GM12892 (cell line): ENCODE data around the gene PLCL1.

Experiments
- DNase-seq: peaks from one replicate; pipeline ENCODE4 v3.0.0; 2011; ENCODE audit not compliant: insufficient read length
- FAIRE-seq: peaks from 2 replicates; lab custom pipeline; 2011; peaks lifted over from hg19 to GRCh38; lab: Jason Lieb, UNC
- POLR2A ChIP-seq: IDR thresholded peaks from 2 replicates; pipeline ENCODE4 v1.6.1; 2011; ENCODE audit warnings: low read depth, low read length, control low read depth
- POLR2AphosphoS5 ChIP-seq: IDR thresholded peaks from 2 replicates; pipeline ENCODE4 v1.6.1; 2011; ENCODE audit warnings: low read depth, low read length, control low read depth
- TAF1 ChIP-seq: IDR thresholded peaks from 2 replicates; pipeline ENCODE4 v1.6.1; 2011; ENCODE audit warnings: low read depth, mild to moderate bottlenecking, control low read depth, low read length, borderline replicate concordance

Gene PLCL1

DNA sequence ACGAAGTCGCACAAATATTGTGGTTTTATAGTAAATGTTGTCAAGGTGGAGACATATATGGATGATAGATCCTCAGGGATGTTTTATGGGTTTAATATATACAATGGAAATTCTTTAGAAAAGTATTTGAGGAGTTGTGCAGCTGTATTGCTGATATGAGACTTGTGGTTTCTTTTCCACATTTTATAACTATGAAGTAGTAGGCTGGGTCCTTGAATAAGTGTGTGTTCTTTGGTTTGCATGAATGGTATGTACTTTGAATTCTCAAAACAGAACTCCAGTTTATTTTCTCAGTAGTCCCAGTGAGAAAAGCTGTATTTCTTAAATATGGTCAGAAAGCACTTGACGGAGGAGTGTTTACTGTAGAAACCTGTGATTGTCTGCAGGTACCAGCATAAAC is 42.4 kb downstream of the PLCL1 start:
- FAIRE-seq: no peak

DNA sequence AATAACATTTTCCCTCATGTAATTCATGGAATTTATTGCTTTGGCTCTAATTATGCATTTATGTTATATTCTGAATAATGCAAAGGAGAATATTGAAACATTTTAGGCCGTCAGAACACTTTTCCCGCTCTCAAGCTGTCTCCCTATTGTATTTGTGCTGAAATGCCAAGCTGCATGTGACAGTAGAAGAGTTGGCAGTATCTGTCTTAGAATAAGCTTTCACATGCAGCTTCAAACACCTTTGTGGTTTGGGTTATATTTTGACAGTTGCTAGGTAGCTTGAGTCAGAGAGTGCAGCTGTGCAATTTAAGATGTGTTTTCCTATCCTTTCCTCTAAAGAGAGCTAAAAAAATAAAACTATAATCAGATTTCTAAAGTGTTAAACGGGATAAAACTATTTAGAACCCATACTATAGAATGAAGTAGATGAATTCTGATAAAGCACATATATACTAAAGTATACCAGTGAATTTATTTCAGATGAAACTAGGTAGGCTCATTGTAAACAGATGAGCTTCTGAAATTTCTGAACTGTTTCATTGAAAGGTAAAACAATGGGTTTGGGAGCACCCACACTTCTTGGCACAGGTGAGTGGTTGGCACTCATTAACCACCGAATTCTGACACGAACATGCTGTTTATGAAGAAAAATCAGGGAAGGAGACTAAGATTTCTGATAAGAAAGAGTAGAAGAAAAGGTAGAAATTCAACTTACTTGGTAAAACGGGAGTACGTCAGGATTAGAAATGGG is 43.4 kb downstream of the PLCL1 start:
- FAIRE-seq: no peak
- TF ChIP-seq TAF1 (no peak), POLR2AphosphoS5 (no peak), POLR2A (no peak)
- DNase-seq: no peak

More for the DNA sequence above, 42.4 kb downstream of the PLCL1 start:
- TF ChIP-seq POLR2A (no peak), TAF1 (no peak), POLR2AphosphoS5 (no peak)
- DNase-seq: no peak

DNA sequence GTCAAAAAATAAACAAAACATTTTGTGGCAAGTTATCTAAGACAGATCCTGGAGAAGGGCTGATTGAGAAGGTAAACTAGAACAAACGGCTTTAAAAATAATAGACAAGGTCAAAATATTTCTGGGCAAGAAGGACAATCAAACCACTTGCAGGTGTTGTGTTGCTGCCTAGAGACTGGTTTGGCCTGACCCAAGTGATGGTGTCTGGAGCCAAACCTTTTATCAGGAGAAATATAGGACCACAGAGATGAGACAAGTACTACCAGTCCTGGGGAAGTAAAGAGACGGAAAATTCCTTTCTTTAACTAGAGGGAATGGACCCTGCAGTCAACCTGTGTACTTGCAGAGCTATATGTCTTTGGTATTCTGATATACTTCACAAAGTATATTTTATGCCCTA is 44.2 kb downstream of the PLCL1 start:
- DNase-seq: no peak
- TF ChIP-seq POLR2A (no peak), POLR2AphosphoS5 (no peak), TAF1 (no peak)
- no peak for FAIRE-seq

DNA sequence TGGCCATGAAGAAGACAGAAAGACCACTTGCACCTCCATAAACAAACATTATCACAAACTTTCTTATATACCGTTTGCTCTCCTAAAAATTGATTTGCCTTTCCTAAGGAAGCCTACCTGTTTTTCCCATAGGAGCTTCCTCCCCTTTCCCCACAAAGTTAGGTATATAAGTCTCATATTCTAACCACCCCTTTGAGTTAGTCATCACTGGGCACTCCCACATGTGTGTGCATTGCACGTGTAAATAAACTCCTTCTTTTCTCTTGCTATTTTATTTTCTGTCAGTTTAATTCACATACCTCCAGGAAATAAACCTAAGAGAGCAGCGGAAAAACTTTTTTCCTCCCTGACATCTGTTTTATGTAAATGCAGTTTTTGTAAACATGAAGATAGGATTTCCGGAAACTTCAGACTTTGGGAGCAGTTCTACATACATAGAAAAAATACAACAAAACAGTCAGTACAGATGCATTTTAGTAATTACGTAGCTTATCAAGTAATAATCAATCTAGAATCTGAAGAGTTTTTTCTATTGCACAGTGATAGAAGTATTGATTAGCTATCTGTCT is 46.6 kb downstream of the PLCL1 start:
- FAIRE-seq (no peak), DNase-seq (no peak)
- TF ChIP-seq POLR2A (no peak), TAF1 (no peak), POLR2AphosphoS5 (no peak)

DNA sequence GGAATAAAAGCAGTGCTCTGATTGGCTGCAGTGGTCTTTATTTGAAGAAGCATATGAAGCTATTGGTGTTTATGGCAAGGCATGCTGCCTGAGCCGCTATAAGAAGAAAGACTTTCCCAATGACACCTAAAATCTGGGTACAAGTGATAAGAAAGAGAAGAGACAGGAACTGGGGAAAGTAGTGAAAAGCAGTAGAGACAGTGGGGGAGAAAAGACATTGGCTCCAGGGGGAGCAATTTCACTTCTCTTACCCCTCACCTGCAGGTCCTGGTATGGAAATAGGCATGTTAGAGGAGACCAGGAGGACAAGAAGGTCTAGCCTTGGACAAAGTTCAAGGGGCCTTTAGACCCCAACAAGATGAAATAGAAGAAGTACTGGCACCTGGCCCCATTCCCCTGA is 47.1 kb downstream of the PLCL1 start:
- DNase-seq: no peak
- no peak for TF ChIP-seq POLR2AphosphoS5
- TF ChIP-seq TAF1: no peak
- TF ChIP-seq POLR2A: no peak
- FAIRE-seq: no peak

DNA sequence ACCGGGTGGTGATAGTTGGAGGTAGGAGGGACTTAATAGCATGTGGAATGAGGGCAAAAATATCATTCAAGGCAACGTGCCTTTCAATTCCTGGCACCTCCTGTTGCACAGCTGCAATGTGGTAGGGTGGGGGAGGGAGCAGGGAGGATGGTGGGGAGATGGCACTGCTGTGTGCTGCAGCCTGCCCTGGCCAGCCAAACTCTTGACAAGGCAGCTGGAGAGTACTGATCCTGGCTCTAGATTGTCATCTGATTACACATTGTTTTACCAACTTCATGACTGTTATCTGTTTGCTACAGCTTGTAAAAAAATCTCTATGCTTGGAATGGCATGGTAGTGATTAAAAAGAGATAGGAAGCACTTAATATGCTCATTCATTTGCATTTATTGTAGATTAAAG is 47.7 kb downstream of the PLCL1 start:
- TF ChIP-seq POLR2AphosphoS5 (no peak), POLR2A (no peak)
- DNase-seq: no peak
- FAIRE-seq: no peak

DNA sequence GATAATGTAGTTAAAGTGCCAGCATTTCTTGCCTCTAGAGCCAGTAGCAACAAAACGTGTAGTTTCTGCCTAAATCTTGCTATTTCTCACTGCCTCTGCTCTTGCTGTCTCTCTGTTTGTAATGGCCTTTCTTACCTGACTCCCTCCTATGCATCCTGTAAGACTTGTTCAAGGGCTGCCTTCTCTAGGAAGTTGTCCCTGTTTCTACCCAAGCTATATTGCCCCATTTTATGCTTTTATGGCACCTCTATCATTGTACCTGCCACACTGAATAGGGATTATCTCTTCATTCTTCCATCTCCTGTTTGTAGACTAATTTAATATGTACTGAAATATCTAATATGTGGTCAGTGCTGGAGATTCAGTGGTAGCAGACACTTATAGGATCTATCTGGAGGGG is 49.2 kb downstream of the PLCL1 start:
- TF ChIP-seq TAF1: no peak
- TF ChIP-seq POLR2A: no peak
- no peak for TF ChIP-seq POLR2AphosphoS5
- FAIRE-seq (no peak), DNase-seq (no peak)

DNA sequence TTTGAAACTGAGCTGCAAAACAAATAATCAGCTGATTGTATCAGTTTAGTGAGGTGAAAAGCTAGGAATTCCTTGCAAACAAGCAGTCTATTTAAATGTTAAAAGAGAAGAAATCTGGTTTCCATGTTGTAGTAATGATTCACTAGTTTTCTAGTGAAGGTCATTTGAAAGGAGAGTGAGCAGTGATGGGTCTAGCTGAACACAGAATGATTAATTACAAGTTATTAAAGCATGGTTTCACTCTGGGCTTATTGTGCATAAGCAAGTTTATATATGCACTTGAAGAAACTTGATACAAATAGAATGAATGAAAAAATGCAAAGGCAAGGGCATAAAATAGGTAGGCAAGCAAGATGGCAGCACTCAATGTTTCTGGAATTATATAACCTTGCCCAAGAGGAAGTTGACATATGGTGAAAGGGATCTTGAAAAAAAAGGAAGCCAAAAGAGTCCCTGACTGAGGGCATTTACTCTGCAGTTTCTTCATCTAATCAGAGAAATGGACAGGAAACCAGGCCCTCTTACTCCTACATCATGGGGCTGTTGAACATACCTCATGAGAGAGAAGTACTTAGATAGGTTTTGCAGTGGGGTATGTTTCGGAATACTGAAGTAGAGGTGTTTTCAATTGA is 53.2 kb downstream of the PLCL1 start:
- no peak for TF ChIP-seq TAF1
- TF ChIP-seq POLR2A: no peak
- no peak for TF ChIP-seq POLR2AphosphoS5
- DNase-seq: no peak
- FAIRE-seq: no peak

DNA sequence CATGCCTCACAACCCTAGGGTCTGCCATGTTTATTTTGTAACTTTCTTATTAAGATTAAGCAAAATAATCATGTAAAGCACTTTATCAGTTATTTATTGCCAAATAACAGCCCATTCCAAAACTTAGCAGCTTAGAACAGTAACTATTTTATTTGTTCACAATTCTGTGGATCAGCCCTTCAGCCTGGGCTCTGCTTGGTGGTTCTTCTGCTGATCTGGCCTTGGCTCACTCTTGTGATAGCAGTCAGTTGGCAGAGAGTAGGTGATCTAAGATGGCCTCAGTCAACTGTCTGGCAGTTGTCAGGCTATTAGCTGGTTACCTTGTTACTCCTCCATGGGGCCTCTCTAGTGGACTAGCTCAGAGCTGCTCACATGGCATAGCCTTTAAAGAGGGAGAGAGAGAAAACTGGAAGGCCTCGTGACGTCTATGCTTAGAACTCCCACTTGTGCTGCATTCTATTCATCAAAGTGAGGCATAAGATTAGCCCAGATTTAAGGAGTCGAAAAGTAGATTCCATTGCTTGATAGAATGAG is 54.3 kb downstream of the PLCL1 start:
- TF ChIP-seq POLR2A (no peak), POLR2AphosphoS5 (no peak), TAF1 (no peak)
- DNase-seq (no peak), FAIRE-seq (no peak)

DNA sequence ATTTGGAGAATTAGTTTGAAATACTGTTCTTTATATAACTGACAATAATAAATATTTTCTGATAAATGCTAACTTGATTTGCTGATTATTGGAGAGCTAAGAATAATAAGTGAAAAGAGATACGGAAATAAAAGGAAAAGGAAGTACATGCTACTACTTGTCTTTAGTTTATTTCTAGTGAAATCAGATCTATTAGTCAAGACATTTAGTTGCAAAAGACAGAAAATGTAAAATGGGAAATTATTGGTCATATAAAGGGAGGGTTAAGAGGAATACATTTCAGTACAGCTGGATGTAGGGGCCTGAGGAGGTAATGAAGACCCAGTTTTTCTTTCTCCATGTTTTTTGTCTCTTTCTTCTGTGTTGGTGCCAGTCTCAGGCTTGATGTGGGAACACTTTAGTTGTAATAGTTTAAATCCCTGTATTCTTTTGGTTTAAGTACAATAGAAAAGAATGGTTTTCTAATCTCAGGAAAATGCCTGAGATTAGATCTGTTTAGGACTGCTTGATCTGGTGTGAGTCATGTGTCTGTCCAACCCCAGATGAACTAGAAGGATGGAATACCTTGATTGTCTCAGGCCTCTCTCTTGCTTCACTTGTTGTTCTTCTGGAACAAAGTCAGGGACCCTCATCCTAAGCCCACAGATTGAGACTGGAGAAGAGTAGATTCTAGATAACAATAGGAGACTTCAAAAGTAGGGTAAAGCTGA is 58.0 kb downstream of the PLCL1 start:
- FAIRE-seq (no peak), DNase-seq (no peak)
- TF ChIP-seq POLR2A (no peak), POLR2AphosphoS5 (no peak), TAF1 (no peak)

DNA sequence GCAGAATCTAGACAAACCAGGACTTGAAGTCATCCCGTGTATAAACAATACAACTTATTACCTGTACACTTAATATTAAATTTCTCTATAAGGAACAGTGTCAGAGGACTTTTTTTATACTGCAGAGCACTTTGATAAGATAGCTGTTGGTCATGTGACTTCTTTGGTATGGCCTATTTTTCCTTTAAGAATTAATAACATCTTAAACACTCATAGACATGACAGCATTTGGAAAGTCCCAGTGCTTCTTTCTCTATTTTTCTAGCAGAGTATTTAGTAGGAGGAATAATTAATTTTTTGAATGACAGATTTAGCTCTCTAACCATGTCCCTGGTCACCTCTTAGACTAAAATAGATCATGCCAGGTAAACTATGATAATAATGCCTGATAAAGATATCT is 59.4 kb downstream of the PLCL1 start:
- DNase-seq (no peak), FAIRE-seq (no peak)
- no peak for TF ChIP-seq POLR2A
- TF ChIP-seq TAF1: no peak
- no peak for TF ChIP-seq POLR2AphosphoS5

DNA sequence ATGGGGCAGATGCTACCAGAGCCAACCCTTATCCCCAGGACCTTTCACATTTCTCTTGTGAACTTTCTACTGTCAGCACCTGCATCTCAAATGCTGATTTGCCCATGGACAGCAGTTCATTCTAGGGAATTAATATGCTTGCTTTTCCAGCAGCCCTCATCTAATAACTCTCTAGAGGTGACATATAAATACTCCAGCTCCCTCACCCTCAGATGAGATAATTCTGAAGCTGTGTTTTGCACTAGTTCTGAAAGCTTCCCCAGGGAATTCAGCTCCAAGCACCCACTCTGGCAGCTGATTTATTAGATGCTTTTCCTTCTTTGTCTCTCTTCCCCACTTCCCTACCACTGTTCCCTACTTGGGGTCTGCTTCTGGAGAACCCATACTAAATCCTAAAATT is 62.1 kb downstream of the PLCL1 start:
- DNase-seq (no peak), FAIRE-seq (no peak)
- TF ChIP-seq POLR2AphosphoS5: no peak
- TF ChIP-seq POLR2A: no peak
- TF ChIP-seq TAF1: no peak

DNA sequence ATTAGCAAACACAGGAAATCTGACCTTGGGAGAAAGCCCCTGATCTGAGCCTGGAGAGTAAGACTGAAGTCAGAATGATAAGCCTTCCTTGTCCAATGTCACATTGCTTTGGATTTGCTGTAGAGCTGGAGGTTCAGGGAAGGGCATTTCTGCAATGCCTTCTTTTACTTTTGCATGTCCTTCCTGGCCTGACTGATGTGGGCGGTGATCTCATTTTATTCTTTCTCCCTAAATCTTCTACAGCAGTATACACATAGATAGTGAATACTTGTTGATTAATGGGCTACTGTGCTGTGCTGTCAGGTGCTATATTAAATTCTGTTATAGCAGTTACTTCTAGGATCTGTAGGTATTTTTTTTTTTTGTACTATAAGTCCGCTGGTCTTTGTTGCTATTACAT is 62.6 kb downstream of the PLCL1 start:
- FAIRE-seq (no peak), DNase-seq (no peak)
- TF ChIP-seq TAF1: no peak
- TF ChIP-seq POLR2AphosphoS5: no peak
- no peak for TF ChIP-seq POLR2A
